ENCODE measurements around the gene ARHGAP15.

ARHGAP15 gene

DNA sequence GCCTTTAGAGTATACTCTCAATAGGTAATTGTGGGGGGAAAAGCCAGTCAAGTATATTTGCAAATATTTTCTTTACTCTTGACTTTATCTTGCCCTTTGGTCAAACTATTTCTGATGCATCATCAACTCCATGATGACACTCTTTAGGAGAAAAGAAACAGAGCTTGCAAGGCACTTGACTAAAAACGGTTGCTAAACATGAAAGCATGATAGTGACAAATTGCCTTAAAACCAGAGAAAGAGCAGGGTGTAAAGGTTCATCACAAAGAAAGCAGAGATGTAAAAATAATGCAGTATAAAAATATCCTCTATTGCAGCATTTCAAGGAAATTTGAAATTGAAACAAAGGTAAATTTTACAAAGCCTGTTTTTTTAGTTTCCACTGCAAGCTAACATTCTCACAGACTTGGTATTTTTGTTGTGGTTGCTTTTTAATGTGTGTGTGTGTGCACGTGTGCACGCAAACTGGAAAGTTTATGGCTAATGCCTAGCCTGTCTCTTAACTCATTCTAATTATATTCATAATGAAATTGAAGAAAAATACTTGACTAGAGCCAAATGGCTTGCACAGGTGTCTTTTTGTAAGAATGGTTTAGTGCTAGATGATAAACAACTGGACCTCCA is 503.6 kb downstream of the ARHGAP15 start:
- DNase-seq (ENCODE audit: low read depth), result no peak

DNA sequence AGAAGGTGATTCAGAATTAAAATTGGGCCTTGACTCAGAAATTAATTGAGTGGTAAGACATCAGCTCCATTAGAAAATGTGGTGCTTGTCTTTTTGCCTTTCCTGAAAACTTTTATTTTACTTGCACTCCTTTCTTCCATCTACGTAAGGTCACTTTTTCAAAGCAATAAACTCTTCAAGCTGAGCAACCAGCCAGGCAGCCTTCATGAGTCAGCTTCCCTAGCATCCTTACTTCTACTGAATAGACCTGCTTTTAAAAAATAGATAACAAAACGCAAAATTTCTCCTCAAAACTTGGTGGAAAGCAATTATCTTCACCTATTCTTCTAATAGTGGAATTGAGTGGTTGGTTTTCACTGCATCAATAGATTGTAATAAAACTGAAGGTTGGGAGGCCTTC is 504.2 kb downstream of the ARHGAP15 start:
- no peak for DNase-seq (ENCODE audit: low read depth)

DNA sequence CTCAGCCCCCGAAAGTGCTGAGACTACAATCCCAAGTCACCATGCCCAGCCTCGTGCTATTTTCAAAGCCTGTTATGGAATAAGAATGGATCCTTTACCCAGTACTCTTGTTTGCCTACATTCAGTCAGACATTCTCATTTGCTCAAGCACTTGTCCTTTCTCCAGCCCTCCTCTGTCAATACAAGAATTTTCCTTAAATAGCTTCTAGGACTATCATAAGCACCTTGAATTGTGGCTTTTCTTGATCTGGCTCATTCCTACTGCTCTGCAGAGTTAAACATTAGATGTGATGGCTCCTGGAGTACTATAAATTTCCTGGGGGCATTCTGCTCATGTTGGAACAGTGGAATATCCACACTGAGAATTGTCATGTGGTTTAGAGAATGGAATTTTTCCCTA is 506.1 kb downstream of the ARHGAP15 start:
- no peak for DNase-seq (ENCODE audit: low read depth)

DNA sequence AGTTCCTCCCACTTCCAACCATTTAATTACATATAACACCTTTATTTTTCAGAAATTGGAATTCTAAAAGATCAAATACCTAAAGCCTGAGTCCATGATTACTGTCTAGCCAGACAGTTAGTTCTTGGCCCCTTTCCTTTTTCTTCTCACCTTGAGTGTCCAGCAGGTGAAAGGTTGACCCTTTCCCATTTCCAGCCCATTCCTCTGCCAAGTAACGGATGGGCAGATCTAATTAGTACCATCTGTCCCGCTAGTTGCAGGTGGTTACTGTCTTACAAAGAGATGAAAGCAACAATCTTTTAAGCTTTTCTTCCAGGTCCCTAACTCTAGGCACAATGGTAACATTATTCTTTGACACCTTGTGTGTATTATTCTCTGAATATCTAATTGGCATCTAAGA is 506.7 kb downstream of the ARHGAP15 start:
- DNase-seq (ENCODE audit: low read depth), result no peak

DNA sequence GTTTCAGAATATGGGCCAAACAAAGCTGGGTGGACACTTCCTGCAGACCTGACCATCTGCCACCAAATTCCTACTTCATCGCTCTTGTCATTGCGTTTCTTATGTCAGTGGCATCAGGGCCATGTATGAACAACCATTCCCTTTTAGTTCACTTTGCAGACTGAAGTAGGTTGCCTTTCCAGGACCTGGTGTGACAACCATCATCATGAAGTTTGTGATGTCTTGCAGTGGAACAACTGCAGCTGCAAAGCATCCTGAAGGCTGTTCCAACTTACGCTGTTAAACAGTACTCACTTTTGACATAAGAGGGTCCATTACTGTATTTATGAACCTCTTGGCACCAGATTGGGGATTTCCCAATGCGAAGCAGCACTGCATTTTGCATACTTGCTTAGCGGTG is 511.6 kb downstream of the ARHGAP15 start:
- DNase-seq (ENCODE audit: low read depth), result no peak

DNA sequence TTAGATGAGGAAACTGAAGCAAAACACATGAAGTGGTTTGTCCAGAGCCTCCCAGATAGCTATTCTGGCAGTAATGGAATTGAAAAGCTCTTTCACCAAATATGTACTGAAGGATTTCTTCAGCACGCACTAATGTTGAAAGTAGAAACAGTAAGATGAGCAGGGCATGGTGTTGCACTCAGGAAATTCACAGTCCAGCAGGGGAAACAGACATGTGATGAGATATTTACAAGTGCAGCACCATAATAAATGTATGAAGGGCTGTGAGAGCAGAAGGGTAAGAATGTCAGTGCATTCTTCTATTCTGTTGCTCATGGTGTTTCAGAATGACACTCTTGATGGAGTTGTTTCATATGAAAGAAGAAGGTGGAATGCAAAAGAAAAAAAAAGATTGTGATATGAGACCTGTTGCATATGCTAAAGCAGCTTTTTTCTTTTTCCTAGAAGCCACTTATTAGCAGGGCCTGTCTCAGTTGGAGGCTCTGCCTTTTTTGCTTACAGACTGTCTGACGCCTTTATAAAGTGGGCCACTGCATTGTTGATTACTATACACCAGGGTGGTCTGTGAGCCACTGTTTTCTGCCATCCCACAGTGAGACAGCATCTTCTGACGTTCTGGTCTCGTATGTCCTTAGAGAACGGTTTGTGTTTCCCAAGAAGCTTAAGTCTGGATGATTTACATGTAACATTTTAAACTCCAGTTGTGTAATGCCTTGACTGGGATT is 516.9 kb downstream of the ARHGAP15 start:
- DNase-seq (ENCODE audit: low read depth), result no peak

DNA sequence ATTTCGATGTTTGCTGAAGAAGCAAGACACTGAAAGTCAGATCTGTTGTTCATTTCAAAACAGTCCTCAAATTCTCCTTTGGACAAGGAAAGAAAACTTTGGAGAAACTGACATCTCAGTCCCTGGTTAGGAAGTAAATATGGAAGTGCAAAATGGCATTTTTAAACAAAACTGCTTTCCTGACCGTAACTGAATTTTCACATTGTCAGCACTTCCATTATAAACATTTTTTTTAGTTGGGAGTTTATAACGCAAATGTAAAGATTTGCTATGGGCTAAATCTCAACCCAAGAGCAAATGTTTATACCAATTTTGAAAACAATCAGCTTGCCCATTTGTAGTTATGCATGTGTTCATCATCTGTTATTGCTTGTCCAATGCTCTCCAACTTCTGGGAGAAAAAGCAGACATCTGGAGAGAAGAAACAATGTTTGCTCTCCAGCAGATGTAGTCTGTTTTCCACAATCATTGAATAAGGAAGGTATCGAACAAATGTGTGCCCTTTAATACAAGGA is 520.1 kb downstream of the ARHGAP15 start:
- no peak for DNase-seq (ENCODE audit: low read depth)

DNA sequence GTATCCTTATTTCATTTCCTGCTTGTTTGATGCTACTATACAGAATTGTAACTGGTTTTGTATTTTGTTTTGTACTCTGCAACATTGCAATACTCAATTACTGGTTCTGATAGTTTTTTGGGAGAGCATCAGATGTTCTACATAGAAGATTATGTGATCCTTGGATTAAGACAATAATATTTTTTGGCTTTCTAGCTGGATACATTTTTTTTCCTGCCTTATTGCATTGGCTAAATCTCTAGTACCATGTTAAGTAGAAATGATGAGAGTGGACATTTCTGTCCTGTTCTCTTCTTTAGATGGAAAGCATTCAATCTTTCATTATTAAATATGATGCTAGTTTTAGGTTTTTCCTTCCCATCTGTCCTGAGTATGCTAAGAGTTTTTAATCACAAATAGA is 523.5 kb downstream of the ARHGAP15 start:
- DNase-seq (ENCODE audit: low read depth), result no peak

DNA sequence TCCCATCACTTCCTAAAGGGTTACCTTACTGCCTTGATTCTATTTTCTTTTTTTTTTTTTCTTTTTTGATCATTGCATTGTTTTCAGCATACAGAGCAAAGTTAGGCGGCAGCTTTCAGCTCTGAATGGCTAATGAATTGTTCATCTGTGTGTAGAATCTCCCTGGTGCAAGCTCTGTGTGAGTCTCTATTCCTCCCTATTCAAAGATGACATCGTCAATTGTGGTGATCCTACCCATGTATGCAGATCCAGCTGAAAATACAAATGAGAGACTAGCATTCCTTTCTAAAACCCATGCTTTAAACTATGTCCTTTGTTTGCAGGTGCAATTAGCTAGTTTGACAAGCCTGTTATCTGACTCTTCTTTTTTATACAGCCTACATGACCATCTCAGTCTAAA is 539.0 kb downstream of the ARHGAP15 start:
- no peak for DNase-seq (ENCODE audit: low read depth)

DNA sequence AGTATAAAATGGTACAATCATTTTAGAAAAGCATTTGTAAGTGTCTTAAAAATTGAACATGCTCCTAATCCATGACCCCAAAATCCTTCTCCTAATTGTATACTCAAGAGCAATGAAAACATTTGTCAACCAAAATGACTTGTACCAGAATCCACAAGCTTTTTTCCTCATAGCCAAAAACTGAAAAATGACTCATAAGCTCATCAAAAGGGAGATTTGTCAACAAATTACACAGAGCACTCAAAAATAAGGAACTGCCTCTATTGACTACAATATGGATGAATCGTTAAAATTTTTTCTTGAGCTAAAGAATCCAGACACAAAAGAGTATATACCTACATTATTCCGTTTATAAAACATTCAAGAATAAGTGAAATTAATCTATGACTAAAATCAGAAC is 544.8 kb downstream of the ARHGAP15 start:
- no peak for DNase-seq (ENCODE audit: low read depth)

DNA sequence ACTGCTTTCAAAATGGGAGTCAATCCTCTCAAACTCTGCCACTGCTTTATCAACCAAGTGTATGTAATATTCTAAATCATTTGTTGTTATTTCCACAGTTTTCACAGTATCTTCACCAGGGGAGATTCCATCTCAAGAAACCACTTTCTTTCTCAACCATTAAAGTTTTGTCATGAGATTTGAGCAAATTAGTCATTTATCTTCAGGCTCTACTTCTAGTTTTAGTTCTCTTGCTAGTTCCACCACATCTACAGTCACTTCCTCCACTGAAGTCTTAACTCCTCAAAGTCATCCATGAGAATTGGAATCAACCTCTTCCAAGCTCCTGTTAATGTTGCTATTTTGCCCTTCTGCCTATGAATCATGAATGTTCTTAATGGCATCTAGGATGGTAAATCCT is 545.8 kb downstream of the ARHGAP15 start:
- DNase-seq (ENCODE audit: low read depth), result no peak

DNA sequence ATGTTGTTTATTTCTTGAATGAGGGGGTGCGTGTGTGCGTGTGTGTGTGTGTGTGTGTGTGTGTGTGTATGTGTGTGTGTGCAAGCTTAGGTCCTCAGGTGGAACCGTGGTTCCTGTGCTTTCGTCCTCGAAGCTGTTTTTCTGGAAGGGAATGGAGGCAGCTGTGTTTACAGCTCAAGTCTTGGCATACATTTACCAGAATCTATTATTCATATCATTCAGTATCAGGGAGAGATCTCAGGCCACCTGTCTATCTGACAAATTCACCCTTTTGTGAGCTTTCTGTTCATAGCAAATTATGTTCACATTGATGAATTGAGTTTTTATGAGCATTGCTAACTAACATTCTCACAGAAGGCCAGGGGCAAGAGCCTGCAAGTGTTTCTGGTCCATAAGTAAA is 550.4 kb downstream of the ARHGAP15 start:
- DNase-seq (ENCODE audit: low read depth), result no peak

DNA sequence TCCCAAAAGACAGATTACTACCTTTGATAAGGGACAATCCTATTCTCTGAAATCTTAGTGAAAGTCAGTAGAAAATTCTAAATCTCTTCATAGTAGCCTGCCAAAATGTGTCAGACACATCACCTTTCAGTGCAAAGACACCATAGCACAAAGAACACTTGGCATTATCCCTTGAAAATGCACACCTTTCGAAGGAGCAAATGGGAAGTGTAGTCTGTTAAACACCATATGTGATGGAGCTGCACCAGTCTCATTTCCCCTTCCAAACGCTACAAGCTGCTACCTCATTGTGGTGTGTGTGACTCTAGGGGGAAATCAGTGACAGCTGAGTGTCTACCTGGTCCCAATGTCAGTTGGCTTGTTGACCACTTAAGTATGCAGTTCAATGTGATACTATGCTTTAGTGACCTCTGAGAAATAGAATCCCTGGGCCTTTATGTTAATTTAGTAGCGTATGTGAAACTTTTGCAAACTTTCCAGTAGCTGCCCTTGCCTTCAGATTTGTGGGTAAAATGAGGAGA is 551.7 kb downstream of the ARHGAP15 start:
- DNase-seq (ENCODE audit: low read depth), result no peak

DNA sequence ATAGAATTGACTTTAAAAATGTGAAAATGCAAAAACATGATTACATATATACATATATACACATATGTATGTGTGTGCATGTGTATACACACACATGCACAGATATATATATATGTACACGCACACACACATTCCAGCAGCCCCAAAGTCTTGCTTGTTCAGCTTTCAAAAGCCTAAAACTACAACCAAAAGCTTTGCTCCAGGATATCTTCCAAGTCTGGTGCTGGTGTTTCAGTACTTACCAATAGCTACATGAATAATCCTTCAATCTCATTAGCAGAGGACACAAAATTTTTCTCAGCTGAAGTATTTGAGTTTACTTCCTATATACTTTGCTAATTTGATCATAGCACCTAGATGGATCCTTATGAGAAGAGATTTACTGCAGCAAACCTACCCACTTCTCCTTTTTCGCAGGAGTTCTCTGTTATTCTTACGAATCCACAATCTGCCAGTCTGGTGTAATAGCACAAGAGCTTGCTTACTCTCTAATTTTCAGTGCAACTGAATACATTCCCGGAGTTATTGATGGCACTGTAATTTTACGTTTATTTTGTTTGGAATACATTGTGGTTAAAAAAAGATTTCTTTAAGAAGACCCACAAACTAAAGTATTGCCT is 553.3 kb downstream of the ARHGAP15 start:
- no peak for DNase-seq (ENCODE audit: low read depth)

DNA sequence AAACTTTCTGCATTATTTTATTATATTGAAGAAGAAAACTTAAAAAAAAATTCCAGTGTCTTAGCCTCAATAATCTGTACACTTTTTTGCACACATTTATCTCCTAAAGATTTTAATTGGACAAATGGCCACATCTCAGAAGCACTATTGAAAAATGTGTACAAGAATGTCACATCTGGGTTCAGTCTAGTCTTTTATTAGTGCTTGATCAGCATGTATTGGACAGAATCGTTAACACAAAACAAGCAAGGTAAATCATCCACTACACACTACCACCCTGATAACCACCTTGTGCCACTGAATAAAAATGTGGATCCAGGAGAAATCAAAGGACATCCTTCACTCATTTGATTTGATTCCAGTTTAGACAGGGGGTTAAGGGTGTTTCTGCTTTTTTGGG is 554.8 kb downstream of the ARHGAP15 start:
- no peak for DNase-seq (ENCODE audit: low read depth)

DNA sequence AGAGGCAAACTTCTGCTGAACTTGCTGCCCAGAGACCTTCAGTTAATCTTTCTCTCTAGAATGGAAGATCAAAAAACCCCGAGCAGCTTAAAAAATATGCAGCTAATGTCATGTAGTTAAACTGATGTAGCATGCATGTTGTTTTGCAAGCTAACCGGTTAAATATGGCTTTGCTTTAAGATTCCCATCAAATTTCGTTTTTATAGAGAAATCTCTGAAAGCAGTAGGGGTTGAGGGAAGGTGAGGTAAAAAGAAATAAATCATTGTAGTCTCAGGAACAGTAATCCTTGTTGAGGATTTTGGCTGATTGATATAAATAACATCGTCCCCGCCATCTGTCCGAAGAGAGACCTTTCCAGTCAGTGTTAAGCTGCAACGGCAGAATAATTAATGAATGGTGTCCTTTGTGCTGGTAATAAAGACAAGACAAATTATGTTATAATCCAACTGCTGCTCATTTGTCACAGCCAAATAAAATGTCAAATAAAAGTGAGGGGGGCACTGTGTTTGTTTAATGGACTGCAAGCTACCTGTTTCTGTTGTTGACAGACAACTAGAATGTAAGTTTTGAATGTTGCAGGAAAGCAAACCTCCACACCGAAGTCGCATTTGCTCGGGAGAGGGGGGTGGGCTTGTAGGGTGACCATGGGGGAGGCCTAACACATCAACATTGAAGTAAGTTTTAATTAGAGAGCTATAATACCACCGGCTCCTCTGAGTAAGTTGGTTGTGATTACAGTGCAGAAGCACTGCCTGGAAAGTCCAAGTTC is 555.5 kb downstream of the ARHGAP15 start:
- no peak for DNase-seq (ENCODE audit: low read depth)

DNA sequence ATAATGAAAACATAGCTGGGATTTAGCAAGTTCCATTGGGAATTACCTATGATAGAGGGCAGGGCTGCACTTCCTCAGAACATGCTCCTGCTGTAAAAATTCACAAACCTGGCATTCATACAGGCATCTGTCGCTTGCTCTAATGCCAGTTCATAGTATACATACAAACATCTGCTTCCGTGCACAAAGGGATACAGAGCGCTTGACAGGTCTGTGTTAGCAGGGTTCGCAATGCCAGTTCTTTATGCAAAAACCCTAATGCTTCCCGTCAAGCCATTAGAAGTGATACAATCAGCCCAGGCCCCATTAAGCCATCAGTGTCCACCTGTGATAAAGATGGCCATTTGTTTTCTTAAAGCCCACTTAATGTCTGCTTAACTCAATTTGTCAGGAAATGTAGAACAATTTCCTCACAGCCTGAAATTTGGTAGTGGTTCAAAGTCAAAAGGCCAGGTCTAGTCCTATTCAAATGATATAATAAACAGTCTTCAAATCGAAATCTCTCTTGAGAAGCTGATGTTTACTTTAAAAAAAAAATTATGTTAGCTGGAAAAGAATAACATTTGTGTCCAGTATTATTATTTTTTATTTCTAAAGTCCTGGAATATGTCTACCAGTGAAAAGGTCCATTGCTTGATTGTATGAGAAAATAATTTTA is 556.3 kb downstream of the ARHGAP15 start:
- DNase-seq (ENCODE audit: low read depth), result no peak

DNA sequence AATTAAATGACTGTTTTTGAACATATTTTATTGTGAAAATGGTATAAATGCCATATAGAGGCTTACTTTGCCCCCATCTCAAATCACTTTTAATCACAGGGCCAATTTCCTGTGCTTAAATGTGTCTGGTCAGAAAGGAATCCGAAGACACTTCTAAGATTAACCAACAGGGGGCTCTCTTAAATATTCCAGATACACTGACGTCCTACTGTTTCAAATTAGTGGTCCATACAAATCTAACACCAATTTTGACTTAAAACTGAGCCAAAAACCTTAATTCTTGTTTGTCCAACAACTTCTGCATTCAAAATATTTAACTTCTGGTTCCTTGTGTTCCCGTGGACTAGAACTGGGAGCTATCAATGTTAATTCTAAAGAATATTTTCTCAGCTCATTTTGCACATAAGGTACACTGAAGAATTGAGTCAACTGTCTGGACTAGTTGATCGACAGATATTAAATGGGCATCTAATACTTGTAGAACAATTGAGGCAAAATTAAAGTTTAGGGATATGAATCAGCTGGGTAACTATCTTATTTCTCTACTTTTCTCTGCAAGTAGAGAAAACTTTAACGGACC is 557.5 kb downstream of the ARHGAP15 start:
- no peak for DNase-seq (ENCODE audit: low read depth)

DNA sequence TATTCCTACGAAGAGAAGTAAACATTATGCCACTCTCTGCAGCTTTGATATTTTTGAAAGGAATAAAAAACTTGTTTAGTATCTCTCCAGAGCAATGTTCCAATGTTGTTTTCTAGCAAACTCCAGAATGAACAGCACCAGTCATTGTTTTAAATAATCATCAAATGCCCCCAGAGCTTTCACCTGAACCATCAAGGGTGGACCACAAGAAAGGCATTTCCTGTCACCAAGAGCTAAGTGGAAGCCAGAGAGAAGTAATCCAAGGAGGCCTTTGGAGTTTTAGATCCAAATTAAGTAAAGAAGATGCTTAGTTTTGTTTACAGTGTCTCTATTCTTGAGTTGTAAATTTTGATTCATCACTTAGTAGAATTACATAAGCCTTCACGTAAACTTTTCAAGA is 559.0 kb downstream of the ARHGAP15 start:
- DNase-seq (ENCODE audit: low read depth), result no peak

DNA sequence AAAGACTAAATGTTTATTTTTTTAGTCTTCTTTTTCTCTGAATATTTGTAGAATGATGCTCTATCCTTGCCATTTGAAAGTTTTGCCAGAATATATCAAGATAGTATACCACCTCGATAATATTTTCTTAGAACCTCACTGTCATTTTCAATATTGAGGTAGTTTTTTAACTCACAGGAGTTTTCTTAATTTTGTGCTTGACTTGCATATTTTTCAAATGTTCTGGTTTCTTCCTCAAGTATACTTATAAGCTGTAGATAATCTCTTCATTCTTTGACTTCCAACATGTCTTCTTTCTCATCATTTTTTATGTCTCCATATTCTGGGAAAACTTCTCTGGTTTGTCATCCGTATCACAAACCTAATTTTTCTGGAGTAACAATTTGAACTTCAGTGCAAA is 559.6 kb downstream of the ARHGAP15 start:
- DNase-seq (ENCODE audit: low read depth), result no peak

DNA sequence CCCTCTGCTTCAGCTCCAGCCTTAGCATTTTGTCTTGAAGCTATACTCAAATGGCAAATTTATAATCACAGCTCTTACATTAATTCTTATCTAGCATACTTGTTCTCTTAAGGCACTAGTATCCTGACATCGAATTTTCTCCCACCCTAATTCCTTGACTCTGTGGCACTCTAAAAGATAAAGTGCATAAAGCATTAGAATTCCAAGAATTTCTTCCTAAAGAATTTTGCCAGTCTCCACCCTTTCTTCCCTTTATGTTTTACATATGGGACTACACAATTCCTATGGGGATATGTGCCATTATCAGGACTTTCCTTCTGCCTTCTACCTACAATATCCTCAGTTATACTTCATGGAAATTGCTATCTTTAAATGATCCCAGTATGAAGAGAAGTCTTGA is 560.3 kb downstream of the ARHGAP15 start:
- no peak for DNase-seq (ENCODE audit: low read depth)

DNA sequence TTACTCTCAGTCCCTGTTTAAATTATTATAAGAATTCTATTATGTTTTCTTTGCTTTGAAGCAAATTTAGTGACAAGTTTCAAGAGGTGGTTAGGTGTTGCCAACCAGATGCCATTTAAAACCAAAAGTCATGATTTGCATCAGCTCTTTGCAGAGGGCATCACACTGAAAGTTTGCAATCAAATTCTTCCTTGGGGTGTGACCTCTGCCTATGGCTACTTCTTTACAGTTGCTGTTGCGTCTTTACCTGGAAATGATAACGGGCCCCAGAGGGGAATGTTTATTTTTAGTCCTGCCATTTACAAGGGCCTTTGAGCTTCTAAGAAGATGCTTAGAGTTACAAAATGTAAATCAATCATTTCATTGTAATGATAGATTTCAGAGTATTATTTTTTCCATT is 561.0 kb downstream of the ARHGAP15 start:
- no peak for DNase-seq (ENCODE audit: low read depth)
